IMR-90 (cell line): ENCODE data around the gene HIVEP1. TPM values are rescaled to one million over a fixed set of nuclear protein-coding genes. Genes with fewer than 3 reads are reported as not detected.

Source experiments
- ATAC-seq: fragments of 200-7000 bp; cut with Tn5 transposase; 2 replicates; pipeline ENCODE4 v1.9.1; 2020; ENCODE audit warnings: low read depth, mild to moderate bottlenecking, moderate library complexity
- BruUV-seq: library from RNA; stranded (reverse); fragments of 400-500 nt; replicated peaks from 2 replicates; lab custom pipeline; 2021; lab: Mats Ljungman, UMichigan
- CTCF ChIA-PET: fragments of 300-600 bp; formaldehyde crosslinking; extraction: SDS; loops from one replicate; lab custom pipeline; 2021; ENCODE audit warnings: antibody characterized with exemption; lab: Yijun Ruan, JAX
- POLR2A ChIA-PET: fragments of 300-600 bp; sonication (Branson Sonifier 250); formaldehyde crosslinking; loops from one replicate; lab custom pipeline; 2022; ENCODE audit warnings: antibody characterized with exemption; ENCODE audit not compliant: unreplicated experiment; lab: Charles Lee
- DNase-seq: peaks from one replicate; pipeline ENCODE4 v3.0.0; 2013
- H2AFZ ChIP-seq: replicated peaks from 2 replicates; pipeline ENCODE3; 2013; ENCODE audit warnings: low read length, mild to moderate bottlenecking; ENCODE audit not compliant: poor library complexity
- H2AK5ac ChIP-seq: 2 replicates; pipeline ENCODE4 v1.6.1; 2013; ENCODE audit warnings: low read depth, low read length, inconsistent platforms
- H2AK9ac ChIP-seq: replicated peaks from 2 replicates; pipeline ENCODE3; 2013; ENCODE audit warnings: mild to moderate bottlenecking, low read depth, low read length, moderate library complexity; ENCODE audit not compliant: poor library complexity
- H2BK120ac ChIP-seq: 2 replicates; pipeline ENCODE4 v1.6.1; 2013; ENCODE audit warnings: low read depth, low read length, inconsistent platforms
- H2BK15ac ChIP-seq: 3 replicates; pipeline ENCODE4 v1.6.1; 2013; ENCODE audit warnings: low read depth, low read length, inconsistent platforms
- H2BK20ac ChIP-seq: 2 replicates; pipeline ENCODE4 v1.6.1; 2013; ENCODE audit warnings: low read depth, mild to moderate bottlenecking, inconsistent platforms, low read length, moderate library complexity
- H2BK5ac ChIP-seq: 2 replicates; pipeline ENCODE4 v1.6.1; 2013; ENCODE audit warnings: mild to moderate bottlenecking, low read depth, low read length, inconsistent platforms; ENCODE audit not compliant: poor library complexity, severe bottlenecking
- H3K14ac ChIP-seq: replicated peaks from 2 replicates; pipeline ENCODE4 v1.6.1; 2013; ENCODE audit warnings: low read depth, low read length, inconsistent platforms
- H3K18ac ChIP-seq: 2 replicates; pipeline ENCODE4 v1.6.1; 2013; ENCODE audit warnings: low read depth, low read length, control low read depth
- H3K23ac ChIP-seq: 2 replicates; pipeline ENCODE4 v1.6.1; 2013; ENCODE audit warnings: low read depth, low read length, inconsistent platforms
- H3K27ac ChIP-seq: 2 replicates; pipeline ENCODE4 v1.5.1; 2013; ENCODE audit warnings: mild to moderate bottlenecking, control low read depth, low read length; ENCODE audit not compliant: insufficient read depth
- H3K27me3 ChIP-seq: 2 replicates; pipeline ENCODE4 v1.6.1; 2013; ENCODE audit warnings: low read length; ENCODE audit not compliant: control insufficient read depth, insufficient read depth
- H3K36me3 ChIP-seq: 2 replicates; pipeline ENCODE4 v1.6.1; 2013; ENCODE audit warnings: low read length, mixed read lengths; ENCODE audit not compliant: control insufficient read depth, insufficient read depth
- H3K4ac ChIP-seq: 2 replicates; pipeline ENCODE4 v1.6.1; 2013; ENCODE audit warnings: low read depth, low read length, inconsistent platforms
- H3K4me1 ChIP-seq: 2 replicates; pipeline ENCODE4 v1.6.1; 2013; ENCODE audit warnings: low read length, mixed read lengths; ENCODE audit not compliant: control insufficient read depth, insufficient read depth
- H3K4me2 ChIP-seq: 2 replicates; pipeline ENCODE4 v1.6.1; 2013; ENCODE audit warnings: low read depth, mild to moderate bottlenecking, control low read depth, low read length, moderate library complexity
- H3K4me3 ChIP-seq: 2 replicates; pipeline ENCODE4 v1.5.1; 2013; ENCODE audit warnings: low read depth, mild to moderate bottlenecking, control low read depth, low read length, moderate library complexity; ENCODE audit not compliant: insufficient read depth
- H3K56ac ChIP-seq: 2 replicates; pipeline ENCODE4 v1.6.1; 2013; ENCODE audit warnings: low read length, inconsistent platforms; ENCODE audit not compliant: insufficient read depth; ENCODE audit errors: extremely low read depth
- H3K79me1 ChIP-seq, 2 experiments: 2 replicates each; pipeline ENCODE4 v1.6.1; 2013; ENCODE audit warnings: low read length in 2 of 2, inconsistent platforms in 1 of 2, low read depth in 1 of 2
- H3K9ac ChIP-seq: 2 replicates; pipeline ENCODE4 v1.6.1; 2013; ENCODE audit warnings: low read depth, low read length, control low read depth
- H3K9me1 ChIP-seq: 2 replicates; pipeline ENCODE4 v1.6.1; 2013; ENCODE audit warnings: low read length, inconsistent platforms; ENCODE audit not compliant: insufficient read depth
- H3K9me3 ChIP-seq: 2 replicates; pipeline ENCODE4 v1.6.1; 2013; ENCODE audit warnings: low read length; ENCODE audit not compliant: control insufficient read depth, insufficient read depth
- H4K20me1 ChIP-seq: 2 replicates; pipeline ENCODE4 v1.6.1; 2013; ENCODE audit warnings: low read length, inconsistent platforms; ENCODE audit not compliant: insufficient read depth
- H4K5ac ChIP-seq: 2 replicates; pipeline ENCODE4 v1.6.1; 2013; ENCODE audit warnings: mild to moderate bottlenecking, low read depth, low read length, control low read depth
- H4K8ac ChIP-seq, 2 experiments: 2 replicates each; pipeline ENCODE4 v1.6.1; 2013; ENCODE audit warnings: low read depth in 2 of 2, low read length in 2 of 2, control low read depth in 1 of 2, inconsistent platforms in 1 of 2
- H4K91ac ChIP-seq: 2 replicates; pipeline ENCODE4 v1.6.1; 2013; ENCODE audit warnings: low read depth, low read length, inconsistent platforms; ENCODE audit not compliant: insufficient read depth
- BHLHE40 ChIP-seq: fragments of 150-350 bp; IDR thresholded peaks from 2 replicates; pipeline ENCODE4 v1.6.1; 2016; ENCODE audit warnings: mild to moderate bottlenecking, low read depth, low read length
- CEBPB ChIP-seq: IDR thresholded peaks from 2 replicates; pipeline ENCODE4 v1.6.1; 2012; ENCODE audit warnings: low read depth, low read length, improper control_type of control experiment
- CHD1 ChIP-seq: IDR thresholded peaks from 2 replicates; pipeline ENCODE4 v1.6.1; 2012; ENCODE audit warnings: low read depth, low read length, improper control_type of control experiment
- FOS ChIP-seq: fragments of 150-350 bp; IDR thresholded peaks from 2 replicates; pipeline ENCODE4 v1.6.1; 2016; ENCODE audit warnings: low read depth, low read length
- MAFK ChIP-seq: IDR thresholded peaks from 2 replicates; pipeline ENCODE4 v1.6.1; 2012; ENCODE audit warnings: low read depth, low read length, improper control_type of control experiment
- MAZ ChIP-seq: IDR thresholded peaks from 2 replicates; pipeline ENCODE4 v1.6.1; 2012; ENCODE audit warnings: low read depth, mild to moderate bottlenecking, low read length, improper control_type of control experiment, moderate library complexity, borderline replicate concordance
- MXI1 ChIP-seq: IDR thresholded peaks from 2 replicates; pipeline ENCODE4 v1.6.1; 2012; ENCODE audit warnings: low read depth, mild to moderate bottlenecking, low read length, moderate library complexity, borderline replicate concordance
- NFE2L2 ChIP-seq: fragments of 150-350 bp; IDR thresholded peaks from 2 replicates; pipeline ENCODE4 v1.6.1; 2016; ENCODE audit warnings: low read depth, mild to moderate bottlenecking, low read length
- POLR2A ChIP-seq: IDR thresholded peaks from 2 replicates; pipeline ENCODE4 v1.6.1; 2012; ENCODE audit warnings: mild to moderate bottlenecking, low read depth, low read length
- RAD21 ChIP-seq: IDR thresholded peaks from 2 replicates; pipeline ENCODE4 v1.6.1; 2012; ENCODE audit warnings: low read length, improper control_type of control experiment
- RCOR1 ChIP-seq: IDR thresholded peaks from 2 replicates; pipeline ENCODE4 v1.6.1; 2012; ENCODE audit warnings: mild to moderate bottlenecking, low read length, improper control_type of control experiment; ENCODE audit not compliant: insufficient replicate concordance
- RFX5 ChIP-seq: IDR thresholded peaks from 2 replicates; pipeline ENCODE4 v1.8.0; 2012; ENCODE audit warnings: low read depth, mild to moderate bottlenecking, low read length, moderate library complexity
- SMC3 ChIP-seq: fragments of 150-350 bp; IDR thresholded peaks from 2 replicates; pipeline ENCODE4 v1.6.1; 2016; ENCODE audit warnings: low read depth, mild to moderate bottlenecking, antibody characterized with exemption, low read length, moderate library complexity
- dilution Hi-C: fragments of 300-500 bp; cut with HindIII; formaldehyde crosslinking; loops from one replicate; pipeline ENCODE4 v1.14.3; 2018; ENCODE audit warnings: low sequenced_read_pairs; ENCODE audit not compliant: unreplicated experiment
- in situ Hi-C: fragments of 300-500 bp; cut with MboI; formaldehyde crosslinking; loops from 3 replicates; pipeline ENCODE4 v1.14.3; 2019; ENCODE audit warnings: low sequenced_read_pairs, inconsistent platforms, mixed read lengths
- intact Hi-C: fragments of 100-400 bp; cut with micrococcal nuclease; formaldehyde crosslinking; loops from 2 replicates; pipeline ENCODE4 v1.10.0; 2022
- polyA plus RNA-seq, 3 experiments: library from polyadenylated mRNA; depleted of rRNA; stranded (reverse); fragments of >200 nt; gene quantifications; 2 replicates each; pipeline ENCODE4 v1.2.3, GENCODE V29; 2012; ENCODE audit warnings: low replicate concordance in 1 of 3
- total RNA-seq: library from RNA; depleted of rRNA; stranded (reverse); fragments of >200 nt; gene quantifications from 2 replicates; pipeline ENCODE4 v1.2.3, GENCODE V29; 2012
- TF ChIP-seq, protein P1 (sequence below): fragments of 150-350 bp; IDR thresholded peaks from 2 replicates; pipeline ENCODE4 v1.6.1; 2016; ENCODE audit warnings: low read depth, mild to moderate bottlenecking, low read length, moderate library complexity, borderline replicate concordance
- TF ChIP-seq, protein P2 (sequence below): fragments of 150-350 bp; IDR thresholded peaks from 2 replicates; pipeline ENCODE4 v1.6.1; 2017; ENCODE audit warnings: mild to moderate bottlenecking, antibody characterized with exemption, low read length, low read depth
- TF ChIP-seq, protein P3 (sequence below): conservative IDR thresholded peaks from 2 replicates; pipeline ENCODE4 v1.5.1; 2012; ENCODE audit warnings: mild to moderate bottlenecking, low read depth, low read length, improper control_type of control experiment

HIVEP1 gene
- total and polyA plus RNA-seq, 2 of the 4 experiments (the other 2 are of a cell fraction), result 13.0 to 17.2 TPM

DNA sequence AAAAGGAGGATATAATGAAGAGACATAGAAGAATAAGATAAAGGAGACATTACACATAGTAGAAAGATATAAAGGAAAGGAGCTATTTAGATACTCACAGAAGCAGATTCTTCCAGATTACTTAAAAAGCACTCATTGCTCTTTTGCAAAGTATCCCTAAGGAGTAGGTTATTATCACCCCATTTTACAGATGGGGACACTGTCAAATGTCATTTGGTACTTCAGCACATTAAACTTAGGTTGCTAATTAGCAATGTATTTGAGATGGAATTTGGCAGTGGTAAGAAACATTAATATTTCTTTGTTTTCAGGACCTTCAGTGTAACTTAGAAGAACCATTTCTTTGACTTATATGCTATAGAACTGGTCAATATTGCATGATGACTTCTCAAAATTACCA, 11.9 kb upstream of the HIVEP1 start:
- Histone ChIP-seq H3K4me3 (no peak overlapping the region), H3K4me1 (peaks cover 4% of the 10 kb centered on the region; the same call in 1 of the 2 replicates), H2AK5ac (no peak overlapping the region), H3K23ac (no peak overlapping the region), H2AK9ac (no peak overlapping the region), H2BK120ac (no peak overlapping the region), H3K9me1 (no peaks in the 10 kb centered on the region; the same call in 1 of the 2 replicates), H3K4ac (no peak overlapping the region), H4K5ac (no peak overlapping the region), H3K27ac (no peak overlapping the region), H3K4me2 (no peak overlapping the region), H3K79me1 (no peaks in the 10 kb centered on the region), H3K36me3 (no peaks in the 10 kb centered on the region), H2BK5ac (no peak overlapping the region), H4K8ac (no peak overlapping the region), H3K14ac (no peak overlapping the region), H3K9me3 (no peaks in the 10 kb centered on the region), H2AFZ (no peak overlapping the region), H2BK15ac (no peak overlapping the region), H3K27me3 (no peaks in the 10 kb centered on the region), H2BK20ac (no peak overlapping the region), H4K91ac (no peak overlapping the region), H3K9ac (no peak overlapping the region), H3K18ac (no peak overlapping the region), H4K20me1 (no peaks in the 10 kb centered on the region), H3K56ac (no peak overlapping the region)
- in situ Hi-C loops, result loop anchor here (10.0 kb wide), 1 partner anchor 295 kb away; no protein-coding TSS in a partner anchor
- intact Hi-C loops, result no loop called here
- ATAC-seq (no peak), DNase-seq (no peak)
- dilution Hi-C loops, result no loop called here
- no TSS peak for BruUV-seq
- ChIA-PET CTCF (interaction anchor here (0.6 kb wide), 1 partner anchor 278 kb away, joined by 3 read pairs; no protein-coding TSS in a partner anchor), POLR2A (no interaction called here)
- TF ChIP-seq SMC3 (no peak), RCOR1 (no peak), CHD1 (no peak), MXI1 (no peak), RFX5 (no peak), POLR2A (no peak), MAFK (no peak), RAD21 (no peak), MAZ (no peak), BHLHE40 (no peak), NFE2L2 (no peak), FOS (no peak), CEBPB (no peak)
- TF ChIP-seq, protein P1, sequence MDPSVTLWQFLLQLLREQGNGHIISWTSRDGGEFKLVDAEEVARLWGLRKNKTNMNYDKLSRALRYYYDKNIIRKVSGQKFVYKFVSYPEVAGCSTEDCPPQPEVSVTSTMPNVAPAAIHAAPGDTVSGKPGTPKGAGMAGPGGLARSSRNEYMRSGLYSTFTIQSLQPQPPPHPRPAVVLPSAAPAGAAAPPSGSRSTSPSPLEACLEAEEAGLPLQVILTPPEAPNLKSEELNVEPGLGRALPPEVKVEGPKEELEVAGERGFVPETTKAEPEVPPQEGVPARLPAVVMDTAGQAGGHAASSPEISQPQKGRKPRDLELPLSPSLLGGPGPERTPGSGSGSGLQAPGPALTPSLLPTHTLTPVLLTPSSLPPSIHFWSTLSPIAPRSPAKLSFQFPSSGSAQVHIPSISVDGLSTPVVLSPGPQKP, result no peak
- TF ChIP-seq, protein P2, sequence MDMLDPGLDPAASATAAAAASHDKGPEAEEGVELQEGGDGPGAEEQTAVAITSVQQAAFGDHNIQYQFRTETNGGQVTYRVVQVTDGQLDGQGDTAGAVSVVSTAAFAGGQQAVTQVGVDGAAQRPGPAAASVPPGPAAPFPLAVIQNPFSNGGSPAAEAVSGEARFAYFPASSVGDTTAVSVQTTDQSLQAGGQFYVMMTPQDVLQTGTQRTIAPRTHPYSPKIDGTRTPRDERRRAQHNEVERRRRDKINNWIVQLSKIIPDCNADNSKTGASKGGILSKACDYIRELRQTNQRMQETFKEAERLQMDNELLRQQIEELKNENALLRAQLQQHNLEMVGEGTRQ, result no peak
- TF ChIP-seq, protein P3, sequence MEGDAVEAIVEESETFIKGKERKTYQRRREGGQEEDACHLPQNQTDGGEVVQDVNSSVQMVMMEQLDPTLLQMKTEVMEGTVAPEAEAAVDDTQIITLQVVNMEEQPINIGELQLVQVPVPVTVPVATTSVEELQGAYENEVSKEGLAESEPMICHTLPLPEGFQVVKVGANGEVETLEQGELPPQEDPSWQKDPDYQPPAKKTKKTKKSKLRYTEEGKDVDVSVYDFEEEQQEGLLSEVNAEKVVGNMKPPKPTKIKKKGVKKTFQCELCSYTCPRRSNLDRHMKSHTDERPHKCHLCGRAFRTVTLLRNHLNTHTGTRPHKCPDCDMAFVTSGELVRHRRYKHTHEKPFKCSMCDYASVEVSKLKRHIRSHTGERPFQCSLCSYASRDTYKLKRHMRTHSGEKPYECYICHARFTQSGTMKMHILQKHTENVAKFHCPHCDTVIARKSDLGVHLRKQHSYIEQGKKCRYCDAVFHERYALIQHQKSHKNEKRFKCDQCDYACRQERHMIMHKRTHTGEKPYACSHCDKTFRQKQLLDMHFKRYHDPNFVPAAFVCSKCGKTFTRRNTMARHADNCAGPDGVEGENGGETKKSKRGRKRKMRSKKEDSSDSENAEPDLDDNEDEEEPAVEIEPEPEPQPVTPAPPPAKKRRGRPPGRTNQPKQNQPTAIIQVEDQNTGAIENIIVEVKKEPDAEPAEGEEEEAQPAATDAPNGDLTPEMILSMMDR, result no peak
